Loucy (cell line): ENCODE data around the gene FBN1.

Experiments used
- CTCF ChIP-seq: fragments of 200-600 bp; sonication (generic); conservative IDR thresholded peaks from 2 replicates; pipeline ENCODE4 v1.5.1; 2014; ENCODE audit warnings: mild to moderate bottlenecking, antibody characterized with exemption, low read length
- EZH2phosphoT487 ChIP-seq: fragments of 200-600 bp; IDR thresholded peaks from 2 replicates; pipeline ENCODE4 v1.6.1; 2018; ENCODE audit warnings: antibody characterized with exemption, mild to moderate bottlenecking, moderate library complexity, borderline replicate concordance

GRCh38 chr15:48423342-48423741 lies 222.2 kb downstream of the FBN1 start:
- TF ChIP-seq CTCF = no peak
- TF ChIP-seq EZH2phosphoT487 = no peak
